ENCODE results near the gene DHRS12. TPM values are rescaled to one million over a fixed set of nuclear protein-coding genes. Genes with fewer than 3 reads are reported as not detected.

The DHRS12 gene
- total RNA-seq, 1 experiment from 2014 or later = 2.6 TPM

DNA sequence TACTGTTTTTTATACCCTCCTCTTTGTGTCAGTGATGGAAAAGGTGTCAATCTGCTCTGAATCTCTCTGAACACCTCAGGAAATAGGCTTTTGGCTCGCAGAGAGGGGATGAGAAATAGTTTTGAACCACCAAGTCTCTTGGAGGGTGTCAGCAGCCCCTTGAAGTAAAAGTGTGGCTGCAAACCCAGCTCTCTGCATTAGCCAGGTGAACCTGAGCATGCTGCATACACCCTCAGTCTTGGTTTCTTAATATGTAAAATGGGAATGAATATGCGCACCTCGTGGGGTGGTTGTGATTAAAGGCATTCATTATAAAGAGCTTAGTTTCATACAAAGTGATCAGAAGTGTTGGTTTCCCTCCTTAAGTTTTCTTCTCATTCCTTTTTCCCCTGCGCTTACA lies 1.4 kb upstream of the DHRS12 start:
- peaks cover 28% of the 10 kb centered on the region for H3K4me1 ChIP-seq (ENCODE audit: insufficient read depth, low read length)
- H3K9me3 ChIP-seq (ENCODE audit: low read length) = no peaks in the 10 kb centered on the region
- H3F3A ChIP-seq (ENCODE audit: low read length, unreplicated experiment) = no peaks in the 10 kb centered on the region
- no peak for DNase-seq
- TF ChIP-seq EZH2 (IDR thresholded peaks at IDR 0.05; ENCODE audit: low read length, unreplicated experiment) (no peak), EZH2phosphoT487 (IDR thresholded peaks at IDR 0.05; ENCODE audit: borderline replicate concordance, low read length) (no peak)
- TF ChIP-seq, protein P1, sequence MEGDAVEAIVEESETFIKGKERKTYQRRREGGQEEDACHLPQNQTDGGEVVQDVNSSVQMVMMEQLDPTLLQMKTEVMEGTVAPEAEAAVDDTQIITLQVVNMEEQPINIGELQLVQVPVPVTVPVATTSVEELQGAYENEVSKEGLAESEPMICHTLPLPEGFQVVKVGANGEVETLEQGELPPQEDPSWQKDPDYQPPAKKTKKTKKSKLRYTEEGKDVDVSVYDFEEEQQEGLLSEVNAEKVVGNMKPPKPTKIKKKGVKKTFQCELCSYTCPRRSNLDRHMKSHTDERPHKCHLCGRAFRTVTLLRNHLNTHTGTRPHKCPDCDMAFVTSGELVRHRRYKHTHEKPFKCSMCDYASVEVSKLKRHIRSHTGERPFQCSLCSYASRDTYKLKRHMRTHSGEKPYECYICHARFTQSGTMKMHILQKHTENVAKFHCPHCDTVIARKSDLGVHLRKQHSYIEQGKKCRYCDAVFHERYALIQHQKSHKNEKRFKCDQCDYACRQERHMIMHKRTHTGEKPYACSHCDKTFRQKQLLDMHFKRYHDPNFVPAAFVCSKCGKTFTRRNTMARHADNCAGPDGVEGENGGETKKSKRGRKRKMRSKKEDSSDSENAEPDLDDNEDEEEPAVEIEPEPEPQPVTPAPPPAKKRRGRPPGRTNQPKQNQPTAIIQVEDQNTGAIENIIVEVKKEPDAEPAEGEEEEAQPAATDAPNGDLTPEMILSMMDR (conservative IDR thresholded peaks at IDR 0.05; ENCODE audit: low read depth, low read length) = no peak
- no TSS peak for BruUV-seq (replicated peaks)
- CTCF ChIA-PET = no interaction called here
- intact Hi-C loops (cut with micrococcal nuclease) = no loop called here
- POLR2A ChIA-PET (ENCODE audit: unreplicated experiment) = interaction anchor here (0.6 kb wide), 1 partner anchor 219 kb away, joined by 4 read pairs; no protein-coding TSS in a partner anchor
- H3K27ac ChIP-seq (ENCODE audit: low read length) = no peak overlapping the region
- H4K20me1 ChIP-seq (ENCODE audit: low read length) = no peaks in the 10 kb centered on the region
- no peak for ATAC-seq
- no peaks in the 10 kb centered on the region for H3K36me3 ChIP-seq (ENCODE audit: low read depth, low read length)
- no peaks in the 10 kb centered on the region for H3K9me2 ChIP-seq (replicated peaks; ENCODE audit: low read length)
- H3K9ac ChIP-seq (ENCODE audit: low read length) = no peak overlapping the region
- H2AFZ ChIP-seq (ENCODE audit: low read length) = no peak overlapping the region
- H3K4me3 ChIP-seq (ENCODE audit: low read length) = no peak overlapping the region
- H3K4me2 ChIP-seq (ENCODE audit: low read length) = no peak overlapping the region
- H3K79me2 ChIP-seq (ENCODE audit: low read length) = peaks cover 4% of the 10 kb centered on the region; the same call in 1 of the 2 replicates
- no peaks in the 10 kb centered on the region for H3K27me3 ChIP-seq (ENCODE audit: low read length)

DNA sequence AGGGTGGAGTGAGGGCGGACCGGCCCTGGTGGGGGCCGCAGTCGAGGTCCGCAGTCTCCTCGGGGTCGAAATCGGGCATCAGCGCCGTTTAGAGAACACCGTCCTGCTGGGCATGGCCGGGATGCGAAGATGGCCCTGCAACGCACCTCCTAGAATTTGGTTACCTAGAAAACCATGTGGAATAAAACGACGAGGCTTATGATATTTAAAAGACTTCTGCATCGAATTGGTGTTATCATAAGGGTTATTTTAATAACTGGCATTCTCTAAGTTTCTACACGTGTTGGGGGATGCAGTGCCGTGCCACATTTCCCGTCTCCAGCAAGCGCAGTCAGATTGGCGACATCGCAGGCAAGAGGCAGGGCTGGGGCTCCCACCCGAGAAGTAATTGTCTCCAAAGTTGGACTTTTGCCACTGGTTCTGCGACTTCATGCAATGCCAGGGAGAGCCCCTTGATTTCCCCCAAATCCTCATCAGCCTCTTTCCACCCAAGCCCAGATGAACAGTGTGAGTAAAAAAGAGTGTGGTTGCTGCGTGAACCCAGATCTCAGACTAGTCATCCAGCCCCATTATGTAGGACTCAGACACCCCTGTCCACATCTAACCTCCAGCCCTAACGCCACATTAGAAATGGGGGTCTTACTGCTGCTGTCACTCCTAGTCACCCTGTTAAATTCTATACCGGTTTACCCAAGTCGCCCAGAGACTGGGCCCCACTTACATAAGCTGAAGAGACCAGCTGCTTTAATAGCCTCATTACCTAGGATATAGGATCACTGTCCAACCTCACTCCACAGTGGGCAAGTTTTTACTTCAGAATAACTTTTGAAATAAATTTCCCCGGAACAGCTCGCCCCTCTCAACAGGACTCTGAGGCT lies 571 bp upstream of the DHRS12 start:
- TF ChIP-seq, protein P1 (conservative IDR thresholded peaks at IDR 0.05; ENCODE audit: low read depth, low read length) = no peak
- TF ChIP-seq EZH2phosphoT487 (IDR thresholded peaks at IDR 0.05; ENCODE audit: borderline replicate concordance, low read length) = no peak
- TF ChIP-seq EZH2 (IDR thresholded peaks at IDR 0.05; ENCODE audit: low read length, unreplicated experiment) = no peak
- Histone ChIP-seq H3K36me3 (ENCODE audit: low read depth, low read length) (no peaks in the 10 kb centered on the region), H3F3A (ENCODE audit: low read length, unreplicated experiment) (no peaks in the 10 kb centered on the region), H4K20me1 (ENCODE audit: low read length) (no peaks in the 10 kb centered on the region), H2AFZ (ENCODE audit: low read length) (peak overlapping the region; percentile 73), H3K4me3 (ENCODE audit: low read length) (peak overlapping the region; percentile 80), H3K4me2 (ENCODE audit: low read length) (peak overlapping the region; percentile 88), H3K27me3 (ENCODE audit: low read length) (no peaks in the 10 kb centered on the region), H3K27ac (ENCODE audit: low read length) (no peak overlapping the region), H3K79me2 (ENCODE audit: low read length) (peaks cover 4% of the 10 kb centered on the region; the same call in 1 of the 2 replicates), H3K9me2 (replicated peaks; ENCODE audit: low read length) (no peaks in the 10 kb centered on the region), H3K9ac (ENCODE audit: low read length) (peak overlapping the region; percentile 90), H3K9me3 (ENCODE audit: low read length) (no peaks in the 10 kb centered on the region), H3K4me1 (ENCODE audit: insufficient read depth, low read length) (peaks cover 28% of the 10 kb centered on the region)
- CTCF ChIA-PET = no interaction called here
- BruUV-seq (replicated peaks) = TSS peak; percentile 77
- ATAC-seq (no peak), DNase-seq (no peak)
- intact Hi-C loops (cut with micrococcal nuclease) = loop anchor here (5.0 kb wide), 1 partner anchor 398 kb away; no protein-coding TSS in a partner anchor
- POLR2A ChIA-PET (ENCODE audit: unreplicated experiment) = interaction anchor here (0.6 kb wide), 1 partner anchor 219 kb away, joined by 4 read pairs; no protein-coding TSS in a partner anchor
